ENCODE data around the gene RIMS4. TPM values are rescaled to one million over a fixed set of nuclear protein-coding genes. Genes with fewer than 3 reads are reported as not detected.

The RIMS4 gene
- total RNA-seq, 2 experiments from 2014 or later: not detected

GRCh38 chr20:44725837-44726236, 84.5 kb downstream of the RIMS4 start:
- no peak for TF ChIP-seq CTCF (IDR thresholded peaks at IDR 0.05)
- no peak for DNase-seq
- Mint-ChIP-seq H3K9me3 (no peaks in the 10 kb centered on the region), H3K4me1 (ENCODE audit: low read depth) (no peaks in the 10 kb centered on the region), H3K27ac (no peak overlapping the region), H3K27me3 (no peaks in the 10 kb centered on the region), H3K4me3 (no peak overlapping the region), H3K36me3 (ENCODE audit: low read depth) (no peaks in the 10 kb centered on the region)
- ChIA-PET CTCF (no interaction called here), POLR2A (no interaction called here)
- Histone ChIP-seq H3K27ac (ENCODE audit: low read depth in 1 of 2, low read length in 2 of 2) (no peak overlapping the region), H3K4me1 (ENCODE audit: insufficient read depth, low read length) (no peaks in the 10 kb centered on the region), H3K36me3 (ENCODE audit: insufficient read depth, low read length) (no peaks in the 10 kb centered on the region), H3K27me3 (ENCODE audit: control insufficient read depth in 1 of 2, insufficient read depth in 2 of 2, low read length in 2 of 2) (no peaks in the 10 kb centered on the region), H3K9me3 (ENCODE audit: control insufficient read depth in 1 of 2, insufficient read depth in 1 of 2, low read length in 2 of 2) (no peaks in the 10 kb centered on the region), H3K4me3 (ENCODE audit: low read length) (no peak overlapping the region)
- ATAC-seq (ENCODE audit: poor library complexity): no peak
- intact Hi-C loops (cut with DNase I, micrococcal nuclease): no loop called here

- Histone ChIP-seq H3K27me3 (ENCODE audit: control insufficient read depth in 1 of 2, insufficient read depth in 2 of 2, low read length in 2 of 2) (no peaks in the 10 kb centered on the region), H3K4me3 (ENCODE audit: low read length) (no peak overlapping the region), H3K36me3 (ENCODE audit: insufficient read depth, low read length) (no peaks in the 10 kb centered on the region), H3K9me3 (ENCODE audit: control insufficient read depth in 1 of 2, insufficient read depth in 1 of 2, low read length in 2 of 2) (no peaks in the 10 kb centered on the region), H3K27ac (ENCODE audit: low read depth in 1 of 2, low read length in 2 of 2) (no peak overlapping the region), H3K4me1 (ENCODE audit: insufficient read depth, low read length) (no peaks in the 10 kb centered on the region)
- TF ChIP-seq CTCF (IDR thresholded peaks at IDR 0.05): no peak
- Mint-ChIP-seq H3K36me3 (ENCODE audit: low read depth) (no peaks in the 10 kb centered on the region), H3K27ac (no peak overlapping the region), H3K4me1 (ENCODE audit: low read depth) (no peaks in the 10 kb centered on the region), H3K27me3 (no peaks in the 10 kb centered on the region), H3K9me3 (no peaks in the 10 kb centered on the region), H3K4me3 (no peak overlapping the region)
- ATAC-seq (ENCODE audit: poor library complexity) (no peak), DNase-seq (no peak)
- POLR2A ChIA-PET: interaction anchor here (0.6 kb wide), 1 partner anchor 39 kb away, joined by 3 read pairs; no protein-coding TSS in a partner anchor
- CTCF ChIA-PET: no interaction called here
- intact Hi-C loops (cut with DNase I, micrococcal nuclease): loop anchor here in 1 of 2 experiments (5.0 kb wide), 1 partner anchor 843 kb away; no protein-coding TSS in a partner anchor
These were observed 85.8 kb downstream of the RIMS4 start for GRCh38 chr20:44724423-44725091.

- no peak overlapping the region for H3K4me3 Mint-ChIP-seq
- CTCF ChIA-PET: no interaction called here
- no peaks in the 10 kb centered on the region for H3K36me3 Mint-ChIP-seq (ENCODE audit: low read depth)
- Histone ChIP-seq H3K36me3 (ENCODE audit: insufficient read depth, low read length) (no peaks in the 10 kb centered on the region), H3K4me3 (ENCODE audit: low read length) (no peak overlapping the region), H3K4me1 (ENCODE audit: insufficient read depth, low read length) (no peaks in the 10 kb centered on the region), H3K27me3 (ENCODE audit: control insufficient read depth in 1 of 2, insufficient read depth in 2 of 2, low read length in 2 of 2) (no peaks in the 10 kb centered on the region), H3K9me3 (ENCODE audit: control insufficient read depth in 1 of 2, insufficient read depth in 1 of 2, low read length in 2 of 2) (no peaks in the 10 kb centered on the region), H3K27ac (ENCODE audit: low read depth in 1 of 2, low read length in 2 of 2) (no peak overlapping the region)
- intact Hi-C loops (cut with DNase I, micrococcal nuclease): loop anchor here in 1 of 2 experiments (5.0 kb wide), 1 partner anchor 843 kb away; no protein-coding TSS in a partner anchor
- no peak for TF ChIP-seq CTCF (IDR thresholded peaks at IDR 0.05)
- no peaks in the 10 kb centered on the region for H3K9me3 Mint-ChIP-seq
- no peak overlapping the region for H3K27ac Mint-ChIP-seq
- DNase-seq (no peak), ATAC-seq (ENCODE audit: poor library complexity) (no peak)
- H3K4me1 Mint-ChIP-seq (ENCODE audit: low read depth): no peaks in the 10 kb centered on the region
- POLR2A ChIA-PET: no interaction called here
- no peaks in the 10 kb centered on the region for H3K27me3 Mint-ChIP-seq
These were observed 86.5 kb downstream of the RIMS4 start for GRCh38 chr20:44723798-44724362.
